GM12873 (cell line): ENCODE data around the gene MTURN.

Source experiments
- TF ChIP-seq, protein P1 (sequence below): IDR thresholded peaks from 2 replicates; pipeline ENCODE4 v1.5.1; 2012; ENCODE audit warnings: low read depth, mild to moderate bottlenecking, moderate library complexity, low read length, control low read depth; ENCODE audit not compliant: insufficient read depth; ENCODE audit errors: missing control alignments

Gene MTURN

DNA sequence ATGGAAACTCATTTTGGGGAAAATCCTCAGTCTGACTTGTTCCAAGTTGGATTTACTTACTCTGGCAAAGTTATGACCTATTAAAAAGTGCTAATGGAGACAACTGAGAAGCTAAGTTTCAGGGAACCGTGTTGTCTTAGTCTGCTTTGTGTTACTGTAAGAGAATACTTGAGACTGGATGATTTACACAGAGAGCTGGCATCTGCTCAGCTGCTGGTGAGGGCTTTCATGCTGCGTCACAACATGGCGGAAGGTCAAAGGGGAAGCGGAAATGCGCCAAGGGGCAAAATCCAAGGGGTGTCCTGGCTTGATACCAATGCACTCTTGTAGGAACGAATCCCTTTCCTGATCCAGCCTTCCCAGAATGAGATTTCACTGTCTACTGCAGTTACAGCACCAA lies 46.4 kb downstream of the MTURN start:
- TF ChIP-seq, protein P1, sequence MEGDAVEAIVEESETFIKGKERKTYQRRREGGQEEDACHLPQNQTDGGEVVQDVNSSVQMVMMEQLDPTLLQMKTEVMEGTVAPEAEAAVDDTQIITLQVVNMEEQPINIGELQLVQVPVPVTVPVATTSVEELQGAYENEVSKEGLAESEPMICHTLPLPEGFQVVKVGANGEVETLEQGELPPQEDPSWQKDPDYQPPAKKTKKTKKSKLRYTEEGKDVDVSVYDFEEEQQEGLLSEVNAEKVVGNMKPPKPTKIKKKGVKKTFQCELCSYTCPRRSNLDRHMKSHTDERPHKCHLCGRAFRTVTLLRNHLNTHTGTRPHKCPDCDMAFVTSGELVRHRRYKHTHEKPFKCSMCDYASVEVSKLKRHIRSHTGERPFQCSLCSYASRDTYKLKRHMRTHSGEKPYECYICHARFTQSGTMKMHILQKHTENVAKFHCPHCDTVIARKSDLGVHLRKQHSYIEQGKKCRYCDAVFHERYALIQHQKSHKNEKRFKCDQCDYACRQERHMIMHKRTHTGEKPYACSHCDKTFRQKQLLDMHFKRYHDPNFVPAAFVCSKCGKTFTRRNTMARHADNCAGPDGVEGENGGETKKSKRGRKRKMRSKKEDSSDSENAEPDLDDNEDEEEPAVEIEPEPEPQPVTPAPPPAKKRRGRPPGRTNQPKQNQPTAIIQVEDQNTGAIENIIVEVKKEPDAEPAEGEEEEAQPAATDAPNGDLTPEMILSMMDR: no peak

DNA sequence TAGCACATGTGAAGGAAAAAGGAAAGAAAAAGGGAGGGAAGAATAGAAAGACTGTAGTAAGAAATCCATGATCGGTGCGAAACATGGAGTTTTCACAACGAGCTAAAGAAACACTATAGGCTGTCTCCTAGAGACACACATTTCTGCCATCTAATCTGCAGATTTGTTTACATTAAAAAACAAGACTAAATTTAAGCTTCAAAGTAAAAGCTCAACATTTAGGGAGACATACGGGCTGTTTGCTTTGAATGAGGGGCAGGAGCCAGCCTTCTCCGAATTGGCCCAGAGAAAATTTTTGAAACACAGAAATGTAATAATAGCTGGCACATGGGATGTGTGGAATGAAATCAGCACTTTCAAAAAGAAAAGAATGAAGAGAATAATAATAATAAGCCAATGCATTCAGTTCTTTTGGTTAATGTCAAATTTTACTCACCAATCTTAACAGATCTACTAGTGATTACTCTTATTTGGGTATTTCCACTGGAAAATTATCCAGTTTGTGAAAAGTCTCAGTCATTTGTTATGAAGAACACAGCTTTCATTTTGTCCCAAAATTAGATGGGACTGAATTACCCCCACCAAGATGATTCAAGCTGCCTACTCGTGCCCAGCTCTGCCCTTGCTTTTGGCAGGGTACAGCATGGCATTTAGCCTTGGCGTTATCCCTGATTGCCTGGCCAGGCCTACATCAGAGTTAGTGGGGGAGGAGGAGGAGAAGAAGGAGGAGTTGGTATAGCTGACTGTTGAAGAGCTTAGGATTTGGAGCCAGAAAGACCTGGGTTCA lies 47.1 kb downstream of the MTURN start:
- TF ChIP-seq, protein P1: no peak

DNA sequence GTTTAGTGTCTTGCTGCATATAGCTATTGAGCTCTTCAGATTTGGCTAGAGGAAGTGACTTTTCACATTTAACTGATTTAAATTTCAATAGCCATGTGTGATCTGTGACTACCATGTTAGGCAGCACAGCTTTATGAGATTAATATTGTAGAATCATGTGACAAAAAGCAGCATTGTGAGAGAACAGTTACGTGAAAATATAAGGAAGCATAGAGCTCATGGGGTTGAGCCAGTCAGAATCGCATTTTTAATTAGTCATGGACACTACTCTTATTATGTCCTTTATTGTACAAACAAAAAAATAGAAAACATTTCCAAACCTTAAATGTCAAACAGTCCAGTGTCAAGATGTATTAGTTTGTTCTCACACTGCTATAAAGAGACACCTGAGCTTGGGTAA lies 48.0 kb downstream of the MTURN start:
- TF ChIP-seq, protein P1: no peak

DNA sequence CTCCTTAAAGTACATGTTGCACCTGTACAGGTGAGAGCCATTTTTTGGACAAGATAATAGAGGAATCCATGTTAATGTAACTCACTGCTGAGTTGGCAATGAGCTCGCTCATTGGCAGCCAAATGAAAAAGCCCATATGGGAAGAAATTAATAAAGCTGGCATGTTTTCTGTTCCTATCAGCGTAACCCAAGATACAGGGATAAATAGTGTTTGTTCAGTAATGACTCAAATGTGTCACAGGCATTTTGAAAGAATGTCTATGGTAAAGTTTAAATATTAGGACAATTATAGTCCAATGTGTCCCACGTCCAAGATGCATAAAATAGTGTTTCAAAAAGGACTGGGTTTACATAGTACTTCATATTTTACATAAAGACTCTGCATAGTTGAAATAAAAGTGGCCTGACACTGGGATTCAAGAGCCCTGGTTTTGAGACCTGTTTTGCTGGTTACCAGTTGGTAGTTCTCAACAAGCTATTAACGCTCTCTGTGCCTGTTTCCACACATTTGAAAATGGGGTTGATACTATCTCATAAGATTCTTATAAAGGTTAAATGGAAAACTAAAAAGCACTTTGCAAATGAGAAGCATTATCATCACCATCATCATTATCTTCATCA lies 49.1 kb downstream of the MTURN start:
- TF ChIP-seq, protein P1: no peak

DNA sequence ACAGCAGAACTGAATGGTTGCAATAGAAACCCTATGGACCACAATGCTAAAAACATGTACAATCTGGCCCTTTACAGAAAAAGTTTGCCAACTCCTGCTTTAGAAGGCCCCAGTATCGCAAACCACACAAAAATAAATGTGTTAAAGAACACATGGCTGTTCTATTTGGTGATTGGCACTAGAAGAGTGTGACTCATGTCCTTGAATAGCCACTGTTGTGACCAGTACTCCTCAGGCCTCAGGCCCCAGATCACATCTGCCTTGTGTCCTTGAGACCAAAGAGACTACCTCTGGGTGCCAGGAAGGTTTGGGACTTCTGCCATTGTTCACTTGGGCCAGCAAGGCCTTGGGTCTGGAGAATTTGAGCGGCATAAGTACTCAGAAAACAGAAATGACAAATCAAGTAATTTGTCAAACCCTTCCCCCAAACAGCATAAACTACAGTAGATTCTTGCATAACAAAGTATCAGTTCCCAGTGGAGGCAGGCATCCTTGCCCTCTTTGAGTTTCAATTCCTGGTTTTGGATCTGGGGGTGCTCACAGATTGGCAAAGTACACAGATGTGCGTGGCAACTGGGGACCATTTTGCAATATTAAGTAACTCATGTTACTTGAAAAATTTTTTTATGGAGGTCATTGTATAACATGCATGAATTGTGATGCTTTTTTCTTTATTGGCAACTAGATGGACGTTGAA lies 50.2 kb downstream of the MTURN start:
- TF ChIP-seq, protein P1: no peak

DNA sequence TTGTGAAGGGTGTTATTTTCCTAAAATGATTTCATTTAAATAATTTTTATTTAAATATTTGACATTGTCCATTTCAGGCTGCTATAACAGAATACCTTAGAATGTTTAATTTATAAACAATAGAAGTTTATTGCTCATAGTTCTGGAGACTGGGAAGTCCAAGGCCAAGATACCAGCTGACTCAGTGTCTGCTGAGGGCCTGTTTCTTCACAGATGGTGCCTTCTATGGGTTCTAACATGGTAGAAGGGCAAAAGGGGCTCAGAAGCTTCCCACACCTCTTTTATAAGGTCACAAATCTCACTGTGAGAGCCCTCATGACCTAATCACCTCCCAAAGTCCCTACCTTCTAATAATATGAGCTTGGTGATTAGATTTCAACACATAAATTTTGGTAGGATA lies 50.7 kb downstream of the MTURN start:
- TF ChIP-seq, protein P1: no peak

DNA sequence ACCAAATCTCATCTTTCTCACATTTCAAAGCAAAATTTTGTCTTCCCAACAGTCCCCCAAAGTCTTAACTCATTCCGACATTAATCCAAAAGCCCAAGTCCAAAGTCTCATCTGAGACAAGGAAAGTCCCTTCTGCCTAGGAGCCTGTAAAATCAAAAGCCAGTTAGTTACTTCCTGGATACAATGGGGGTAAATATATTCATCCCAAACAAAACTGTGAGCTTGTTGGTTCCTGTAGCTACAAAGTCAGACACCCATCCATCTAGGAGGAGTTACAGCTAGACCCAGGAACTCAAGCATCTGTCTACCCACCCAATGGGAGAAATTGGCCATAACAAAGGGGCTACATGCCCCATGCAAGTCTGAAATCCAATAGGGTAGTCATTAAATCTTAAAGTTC lies 51.9 kb downstream of the MTURN start:
- TF ChIP-seq, protein P1: no peak
